Measurements from ENCODE around the gene LEFTY1. TPM values are rescaled to one million over a fixed set of nuclear protein-coding genes. Genes with fewer than 3 reads are reported as not detected.
A peak's percentile ranks its signal among the peaks of the same experiment; 100 is the strongest.

The LEFTY1 gene
- total RNA-seq, 1 donor from 2014 or later, result not detected

DNA sequence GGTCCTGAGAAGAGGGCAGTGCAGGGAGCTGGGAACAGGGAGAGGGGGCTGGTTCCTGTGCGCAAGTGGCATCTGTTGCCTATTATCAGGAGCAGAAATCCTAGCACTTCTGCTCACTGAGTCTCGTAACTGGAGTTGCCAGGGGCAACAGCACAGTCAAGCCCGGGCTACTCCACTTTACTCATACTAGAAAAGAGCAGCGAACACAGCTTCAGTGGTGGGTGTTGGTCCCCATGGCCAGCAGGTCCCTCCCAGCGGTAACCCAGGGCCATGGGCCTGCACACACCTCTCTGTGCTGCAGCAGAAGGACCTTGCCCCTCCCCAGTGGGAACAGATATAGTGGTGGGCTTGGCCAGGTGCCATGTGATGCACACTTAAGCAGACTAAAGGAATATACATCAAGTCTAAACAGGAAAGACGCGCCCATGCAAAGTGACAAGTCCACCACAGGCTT lies 26.6 kb upstream of the LEFTY1 start:
- DNase-seq (ENCODE audit: low spot score), result no peak

DNA sequence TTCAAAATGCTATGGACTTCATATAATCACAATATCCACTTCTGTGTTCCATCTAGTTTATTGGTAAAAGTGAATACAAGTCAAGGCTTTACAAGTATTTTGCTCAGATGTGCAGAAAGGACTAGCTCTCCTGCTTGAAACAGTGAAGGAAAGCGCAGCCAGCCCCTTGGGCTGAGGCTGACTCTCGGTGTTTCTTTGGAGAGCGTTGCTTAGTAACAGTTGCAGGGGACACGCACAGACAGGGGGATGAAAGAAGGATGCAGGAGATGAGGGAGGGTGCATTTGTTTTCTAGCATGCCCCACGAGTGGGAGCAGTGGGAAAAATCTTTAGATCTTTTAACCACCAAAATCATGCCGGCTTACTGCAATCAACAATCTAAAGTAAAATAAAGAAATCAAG lies 26.0 kb upstream of the LEFTY1 start:
- no peak for DNase-seq (ENCODE audit: low spot score)

DNA sequence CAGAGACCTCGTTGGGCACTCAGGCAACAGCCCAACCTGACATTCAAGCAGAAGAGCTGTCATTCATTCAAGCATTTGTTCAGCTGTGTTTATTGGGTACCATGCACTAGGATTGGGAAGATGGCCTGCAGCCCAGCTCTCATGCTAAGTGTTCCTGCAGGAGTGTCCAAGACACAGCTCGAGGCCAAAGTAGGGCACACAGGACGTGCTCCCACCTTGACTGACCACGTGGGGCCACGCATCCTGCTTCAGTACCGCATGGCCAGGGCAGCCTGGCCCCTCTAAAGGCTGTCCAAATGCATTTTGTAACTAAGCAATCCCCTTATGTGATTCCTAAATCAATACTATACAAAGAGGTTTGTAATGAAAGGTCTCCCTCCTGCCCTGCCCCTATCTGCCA lies 25.4 kb upstream of the LEFTY1 start:
- DNase-seq (ENCODE audit: low spot score), result no peak

DNA sequence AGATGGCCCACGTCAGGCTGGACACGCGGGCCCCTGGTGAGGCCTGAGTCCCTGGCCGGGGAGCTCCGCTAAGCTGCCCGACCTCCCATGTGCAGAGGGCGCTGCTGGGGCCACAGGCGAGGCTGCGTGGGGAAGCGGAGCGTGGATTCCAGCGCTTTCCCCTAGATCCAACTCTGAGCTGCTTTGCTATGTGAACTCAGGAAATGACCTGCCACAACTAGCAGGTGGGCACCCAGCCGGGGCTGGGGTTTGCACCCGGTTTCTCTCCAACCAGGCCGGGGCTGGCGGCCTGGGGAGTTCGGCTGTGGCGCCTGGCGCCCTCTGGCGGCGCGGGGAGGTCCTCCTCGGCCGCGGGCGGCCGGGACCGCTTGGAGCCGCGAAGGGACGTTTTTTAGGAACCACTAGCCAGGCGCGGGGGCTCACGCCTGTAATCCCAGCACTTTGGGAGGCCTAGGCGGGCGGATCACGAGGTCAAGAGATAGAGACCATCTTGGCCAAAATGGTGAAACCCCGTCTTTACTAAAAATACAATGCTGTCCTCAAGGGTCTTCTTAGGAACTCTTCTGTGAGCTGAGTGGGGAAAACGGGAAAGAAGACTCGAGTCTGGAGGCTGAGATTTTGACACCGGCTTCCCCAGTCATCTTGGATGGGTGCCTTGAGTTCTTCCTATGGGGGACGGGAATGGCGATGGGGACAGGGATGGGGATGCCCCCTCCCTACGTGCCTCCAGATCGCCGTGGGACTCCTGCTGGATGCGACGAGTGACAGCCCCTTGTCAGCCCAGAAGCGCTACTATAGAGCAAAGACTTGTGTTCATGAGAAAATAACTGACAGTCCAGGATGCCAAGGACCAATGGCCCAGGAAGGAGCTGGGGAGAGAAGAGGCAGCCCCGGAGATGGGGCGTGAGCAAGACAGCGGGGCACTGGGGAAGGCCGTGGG lies 22.5 kb upstream of the LEFTY1 start:
- peak; percentile 93 for DNase-seq (ENCODE audit: low spot score)

DNA sequence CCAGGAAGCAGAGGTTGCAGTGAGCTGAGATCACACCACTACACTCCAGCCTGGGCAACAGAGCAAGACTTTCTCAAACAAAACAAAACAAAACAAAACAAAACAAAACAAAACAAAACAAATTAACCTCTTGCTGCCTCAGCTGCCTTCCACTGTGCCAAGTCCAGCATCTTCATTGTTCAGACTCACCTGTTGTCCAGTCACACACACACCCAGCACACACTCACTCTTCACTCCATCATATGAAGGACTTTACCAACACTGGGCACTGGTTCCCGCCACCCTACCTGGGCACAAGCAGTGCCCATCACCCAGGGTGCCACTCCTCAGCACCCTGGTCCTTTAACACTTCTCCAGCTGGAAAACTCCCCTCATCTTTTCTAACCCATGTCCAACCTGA lies 20.5 kb upstream of the LEFTY1 start:
- no peak for DNase-seq (ENCODE audit: low spot score)

DNA sequence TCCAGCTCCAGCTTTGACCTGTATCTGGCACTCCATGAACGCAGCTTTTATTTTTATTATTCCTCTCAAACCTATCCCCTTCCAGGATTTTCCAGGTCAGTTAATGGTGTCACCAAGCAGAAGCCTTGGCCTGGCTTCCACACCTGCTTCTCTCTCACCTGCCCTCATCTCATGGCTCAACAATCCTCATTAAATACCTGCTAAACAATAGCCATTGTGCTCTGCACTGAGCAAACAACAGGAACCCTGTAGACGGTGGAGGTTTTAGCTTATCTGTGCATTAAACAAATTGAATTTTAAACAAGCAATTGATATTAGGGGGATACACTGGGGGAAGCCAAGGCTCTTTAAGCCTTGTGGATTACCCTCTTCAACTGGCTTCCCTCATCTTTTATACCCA lies 19.8 kb upstream of the LEFTY1 start:
- DNase-seq (ENCODE audit: low spot score), result no peak

DNA sequence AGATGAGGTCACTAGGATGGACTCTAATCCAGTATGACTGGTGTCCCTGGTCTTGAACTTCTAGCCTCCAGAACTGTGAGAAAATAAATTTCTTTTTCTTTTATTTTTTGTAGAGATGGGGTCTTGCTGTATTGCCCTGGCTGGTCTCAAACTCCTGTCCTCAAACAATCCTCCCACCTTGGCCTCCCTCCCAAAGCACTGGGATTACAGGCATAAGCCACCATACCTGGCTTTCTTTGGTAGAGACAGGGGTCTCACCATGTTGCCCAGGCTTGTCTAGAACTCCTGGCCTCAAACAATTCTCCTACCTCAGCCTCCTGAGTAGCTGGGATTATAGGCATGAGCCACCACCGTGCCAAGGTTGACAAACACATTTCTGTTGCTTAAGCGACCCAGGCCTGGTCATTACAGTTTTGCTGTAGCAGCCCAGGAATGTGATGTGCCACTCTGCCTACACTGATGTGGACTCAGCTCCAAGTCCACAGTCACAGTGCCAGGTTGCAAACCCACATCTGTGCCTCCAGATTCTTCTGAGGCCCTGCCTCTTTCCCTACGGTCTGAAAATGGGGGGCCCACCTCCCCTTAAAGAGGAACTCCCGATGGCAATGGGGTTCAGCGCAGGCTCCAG lies 19.2 kb upstream of the LEFTY1 start:
- no peak for DNase-seq (ENCODE audit: low spot score)

DNA sequence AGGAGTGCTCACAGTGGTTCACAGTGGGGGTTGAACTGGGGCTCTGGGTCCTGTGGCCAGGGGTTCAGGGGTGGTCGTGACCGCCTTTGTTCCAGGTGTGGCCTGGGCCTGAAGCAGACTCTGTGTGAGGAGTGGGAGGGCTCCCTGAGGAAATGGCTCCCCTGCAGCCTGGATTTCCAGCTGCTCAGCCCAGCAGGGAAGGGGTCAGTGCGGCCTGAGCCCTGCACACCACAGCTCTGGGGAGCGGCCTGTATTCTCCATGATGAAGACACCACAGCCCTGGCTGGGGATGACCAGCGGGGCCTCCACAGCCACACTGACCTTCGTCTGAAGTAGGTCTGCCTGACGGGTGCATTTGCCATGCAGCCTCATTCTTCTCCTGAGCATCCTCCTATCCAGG lies 18.4 kb upstream of the LEFTY1 start:
- no peak for DNase-seq (ENCODE audit: low spot score)

DNA sequence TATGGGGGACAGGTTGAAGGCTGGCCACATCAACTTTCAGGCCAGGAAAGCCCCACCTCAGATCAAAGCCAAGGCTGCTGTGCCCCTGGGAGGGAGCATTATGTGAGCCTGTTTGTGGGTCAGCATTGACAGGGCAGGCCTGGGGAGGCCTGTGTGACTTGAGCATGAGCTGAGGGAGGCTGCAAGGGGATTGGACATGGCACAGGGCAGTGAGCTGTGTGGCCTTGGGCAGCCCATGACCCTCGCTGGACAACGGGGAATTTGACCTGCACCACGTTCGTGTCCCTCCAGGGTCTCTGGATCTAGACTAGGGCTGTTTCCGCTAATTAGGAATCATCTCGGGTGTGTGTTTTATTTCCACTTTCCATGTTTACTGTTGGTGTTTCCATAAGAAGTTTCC lies 17.5 kb upstream of the LEFTY1 start:
- DNase-seq (ENCODE audit: low spot score), result no peak

DNA sequence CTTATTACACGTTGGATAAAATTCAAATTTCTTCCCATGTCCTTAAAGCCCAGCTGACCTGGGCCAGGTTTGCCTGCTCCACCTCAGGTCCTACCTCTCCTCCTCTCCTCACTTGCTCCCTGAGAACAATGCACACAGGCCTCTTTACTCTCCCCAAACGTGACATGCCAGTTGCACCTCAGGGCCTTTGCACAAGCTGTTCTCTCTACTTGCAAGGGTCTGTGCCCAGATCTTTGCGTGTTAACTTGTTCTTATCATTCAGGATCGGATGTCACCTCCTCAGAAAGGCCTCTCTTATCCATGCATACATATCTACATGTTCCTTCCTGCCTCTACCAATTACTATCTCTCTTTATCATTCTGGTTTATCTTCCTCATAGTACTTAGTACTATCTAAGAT lies 14.7 kb upstream of the LEFTY1 start:
- DNase-seq (ENCODE audit: low spot score), result no peak

DNA sequence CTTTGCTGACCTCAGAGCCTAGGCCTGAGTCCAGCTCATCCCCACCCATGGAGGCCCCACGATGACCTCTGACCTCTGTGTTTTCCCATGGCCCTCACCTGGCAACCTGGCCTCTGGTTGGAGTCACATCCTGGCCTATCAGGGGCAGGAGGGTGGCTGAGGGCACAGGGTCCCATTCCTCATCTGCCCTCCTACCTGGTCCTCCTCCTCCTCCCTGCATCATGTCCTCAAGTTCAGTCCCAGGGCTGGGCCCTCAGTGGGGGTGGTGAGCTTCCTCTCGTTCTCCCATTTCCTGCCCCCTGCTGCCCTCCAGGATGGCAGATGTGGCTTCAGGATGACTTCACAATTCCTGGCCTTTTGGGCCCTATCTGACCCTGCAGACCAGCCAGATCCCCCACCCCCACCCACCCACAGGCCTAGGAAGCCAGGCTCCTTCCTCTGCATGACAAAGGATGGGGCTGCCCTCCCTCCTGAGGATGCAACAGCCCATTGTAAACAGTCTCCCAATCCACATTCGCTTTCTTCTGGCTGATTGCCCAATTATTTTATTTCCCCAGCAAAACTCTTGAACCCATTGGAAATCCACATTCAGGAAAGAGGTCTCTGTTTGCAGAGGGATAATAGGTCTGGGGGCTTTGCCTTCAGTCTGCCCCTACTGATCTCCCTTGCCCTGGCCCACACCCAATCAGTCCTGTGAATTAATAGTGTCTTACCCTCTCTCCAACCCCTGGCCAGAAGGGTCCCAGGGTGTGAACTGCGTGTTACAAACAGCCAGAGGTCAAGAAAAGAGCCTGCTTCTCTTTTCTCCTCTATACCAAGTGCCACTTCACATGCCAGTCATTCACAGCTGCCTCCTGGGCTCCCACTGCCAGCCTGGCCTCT lies 10.3 kb upstream of the LEFTY1 start:
- no peak for DNase-seq (ENCODE audit: low spot score)

DNA sequence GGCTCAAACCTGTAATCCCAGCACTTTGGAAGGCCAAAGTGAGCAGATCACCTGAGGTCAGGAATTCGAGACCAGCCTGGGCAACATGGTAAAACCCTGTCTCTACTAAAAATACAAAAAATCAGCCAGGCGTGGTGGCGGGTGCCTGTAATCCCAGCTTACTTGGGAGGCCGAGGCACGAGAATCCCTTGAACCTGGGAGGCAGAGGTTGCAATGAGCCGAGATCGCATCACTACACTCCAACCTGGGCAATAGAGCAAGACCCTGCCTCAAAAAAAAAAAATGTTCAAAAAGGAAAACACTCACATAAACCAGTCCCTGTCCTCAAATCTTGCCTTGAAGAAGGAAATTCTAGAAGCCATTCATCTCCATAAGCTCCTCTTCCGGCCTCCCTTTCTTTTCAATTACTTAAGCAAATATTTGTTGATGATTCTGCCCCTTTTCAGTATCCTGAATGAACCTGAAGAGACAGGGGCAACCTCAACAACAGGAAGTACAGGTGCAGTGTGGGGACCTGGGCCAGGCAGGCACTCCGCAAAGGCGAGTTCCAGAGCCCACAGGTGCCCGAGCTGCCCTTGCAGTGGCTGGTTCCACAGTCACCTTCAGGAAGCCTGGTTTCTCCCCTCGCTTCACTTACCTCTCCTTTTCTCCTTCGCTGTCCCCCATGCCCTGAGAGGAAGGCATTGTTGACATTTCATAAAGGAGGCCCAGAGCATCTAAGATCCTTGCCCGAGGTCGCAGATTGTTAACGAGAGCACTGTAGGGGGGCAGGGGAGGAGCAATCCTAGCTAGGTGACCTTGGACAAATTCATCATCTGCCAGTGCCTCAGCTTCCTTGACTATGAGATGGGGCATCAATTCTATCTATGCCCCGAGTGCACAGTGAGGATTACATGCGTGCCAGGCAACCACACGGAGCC lies 8.9 kb upstream of the LEFTY1 start:
- DNase-seq (ENCODE audit: low spot score), result no peak

DNA sequence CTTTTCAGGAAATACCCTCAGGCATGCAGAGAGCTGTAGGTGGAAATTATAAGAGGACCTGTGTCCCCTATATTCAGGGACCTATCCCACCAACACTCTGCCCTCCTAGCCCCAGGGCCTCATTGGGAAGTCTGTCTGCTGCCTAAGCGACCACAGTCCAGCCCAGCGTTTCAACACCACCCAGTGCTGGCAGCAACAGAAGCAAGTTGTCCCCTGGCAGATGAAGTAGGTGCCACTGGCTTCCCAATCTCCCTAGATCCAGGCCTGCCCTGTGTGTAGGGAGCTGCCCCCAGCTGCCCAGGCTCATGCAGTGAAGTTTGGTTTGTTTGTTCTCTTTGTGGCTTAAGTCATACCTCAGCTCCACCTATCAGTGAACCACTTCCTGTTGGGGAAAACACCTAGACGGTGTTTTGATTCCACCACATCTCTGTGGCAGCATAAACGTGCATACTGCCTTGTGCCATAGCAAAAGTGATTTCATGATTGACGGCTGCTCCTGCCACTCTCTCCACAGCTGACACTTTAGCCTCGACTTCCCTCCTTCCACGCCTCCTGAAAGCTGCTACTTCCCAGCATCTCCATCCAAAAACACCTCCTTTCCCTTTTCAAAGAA lies 8.1 kb upstream of the LEFTY1 start:
- no peak for DNase-seq (ENCODE audit: low spot score)

DNA sequence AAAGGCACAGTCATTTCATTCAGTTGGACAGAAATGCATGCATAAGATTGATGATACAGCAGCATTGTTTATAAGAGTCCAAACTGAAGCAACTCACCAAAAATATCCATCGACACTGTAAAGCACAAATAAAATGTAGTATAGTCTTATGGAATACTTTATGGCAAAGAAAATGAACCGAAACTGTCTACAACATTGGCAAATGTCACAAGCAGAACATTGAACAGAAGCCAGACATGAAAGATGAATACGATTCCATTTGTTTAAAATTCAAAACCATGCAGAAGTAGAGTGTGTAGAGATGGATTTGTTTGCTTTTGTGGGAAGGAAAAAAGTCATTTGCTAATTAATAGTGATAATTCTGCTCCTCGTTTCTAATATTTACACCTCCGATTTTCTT lies 7.5 kb upstream of the LEFTY1 start:
- DNase-seq (ENCODE audit: low spot score), result no peak

DNA sequence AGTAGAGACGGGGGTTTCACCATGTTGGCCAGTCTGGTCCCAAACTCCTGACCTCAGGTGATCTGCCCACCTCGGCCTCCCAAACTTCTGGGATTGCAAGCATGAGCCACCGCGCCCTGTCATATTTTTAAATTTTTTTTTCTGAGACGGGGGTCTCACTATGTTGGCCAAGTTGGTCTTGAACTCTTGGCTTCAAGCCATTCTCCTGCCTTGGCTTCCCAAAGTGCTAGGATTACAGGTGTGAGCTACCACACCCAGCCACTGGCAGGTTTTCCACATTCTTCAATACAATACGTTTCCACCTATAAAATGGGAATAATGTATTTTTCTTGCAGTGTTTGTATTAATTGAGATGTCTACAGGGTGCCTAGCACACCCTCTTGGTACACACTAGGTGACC lies 3.4 kb upstream of the LEFTY1 start:
- DNase-seq (ENCODE audit: low spot score), result no peak

DNA sequence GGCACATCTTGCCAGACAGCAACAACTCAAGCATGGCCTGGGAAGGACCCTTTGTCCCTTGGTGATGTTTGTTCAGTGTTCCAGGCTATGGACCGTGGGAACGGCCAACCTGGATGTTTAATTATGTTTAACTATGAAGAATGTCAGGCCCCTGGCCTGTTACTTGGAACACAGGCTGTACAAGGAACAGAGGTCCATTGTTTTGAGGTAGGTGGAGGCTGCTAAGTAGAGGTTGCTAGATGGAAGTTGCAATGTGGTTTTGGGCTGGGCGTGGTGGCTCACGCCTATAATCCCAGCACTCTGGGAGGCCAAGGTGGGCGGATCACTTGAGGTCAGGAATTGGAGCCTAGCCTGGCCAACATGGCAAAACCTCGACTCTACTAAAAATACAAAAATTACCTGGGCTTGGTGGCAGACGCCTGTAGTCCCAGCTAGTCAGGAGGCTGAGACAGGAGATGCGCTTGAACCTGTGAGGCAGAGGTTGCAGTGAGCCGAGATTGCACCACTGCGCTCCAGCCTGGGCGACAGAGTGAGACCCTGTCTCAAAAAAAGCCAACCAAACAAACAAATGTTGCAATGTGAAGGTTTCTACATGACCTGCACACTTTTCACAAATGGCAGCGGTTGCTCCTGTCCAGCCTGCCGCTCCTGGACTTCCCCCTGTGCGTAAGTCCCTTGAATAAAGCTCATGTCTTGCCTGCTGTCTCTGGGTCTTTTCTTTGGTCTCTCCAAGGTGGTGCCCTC lies 2.5 kb upstream of the LEFTY1 start:
- DNase-seq (ENCODE audit: low spot score), result no peak

DNA sequence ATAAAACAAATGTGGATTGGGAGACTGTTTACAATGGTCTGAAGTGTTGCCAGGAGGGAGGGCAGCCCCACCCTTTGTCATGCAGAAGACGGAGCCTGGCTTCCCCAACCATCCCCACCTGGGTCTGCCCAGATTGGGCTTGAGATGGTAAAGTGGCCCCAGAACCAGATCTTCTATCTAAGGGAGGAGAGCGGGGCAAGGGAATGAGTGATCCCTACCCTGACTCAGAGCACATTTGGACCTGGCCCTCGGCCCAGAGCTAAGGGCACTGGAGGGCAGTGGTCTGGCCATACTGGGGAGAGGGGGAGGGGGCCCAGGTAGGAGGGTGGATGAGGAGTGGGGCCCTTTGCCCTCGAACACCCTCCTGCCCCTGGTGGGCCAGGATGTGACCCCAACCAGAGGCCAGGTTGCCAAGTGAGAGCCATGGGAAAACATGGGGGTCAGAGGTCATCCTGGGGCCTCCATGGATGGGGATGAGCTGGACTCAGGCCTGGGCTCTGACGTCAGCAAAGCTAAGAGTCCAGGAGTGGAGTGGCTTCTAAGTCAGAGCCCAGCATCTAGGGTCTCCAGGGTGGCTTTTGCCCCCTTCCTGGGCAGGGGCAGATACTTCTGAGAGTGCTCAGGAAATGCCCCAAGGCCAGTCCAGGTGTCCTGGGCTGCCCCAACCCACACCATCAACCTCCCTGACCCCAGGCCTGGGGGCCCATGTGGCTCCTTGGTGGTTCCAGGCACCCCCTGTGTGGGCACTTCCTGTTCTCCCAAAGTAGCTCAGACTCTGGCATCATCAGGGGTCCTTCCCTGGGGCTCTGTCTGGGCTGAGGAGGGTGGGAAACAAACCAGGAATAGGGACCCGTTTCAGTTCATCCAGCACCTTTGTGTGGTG lies 1.6 kb upstream of the LEFTY1 start:
- no peak for DNase-seq (ENCODE audit: low spot score)

DNA sequence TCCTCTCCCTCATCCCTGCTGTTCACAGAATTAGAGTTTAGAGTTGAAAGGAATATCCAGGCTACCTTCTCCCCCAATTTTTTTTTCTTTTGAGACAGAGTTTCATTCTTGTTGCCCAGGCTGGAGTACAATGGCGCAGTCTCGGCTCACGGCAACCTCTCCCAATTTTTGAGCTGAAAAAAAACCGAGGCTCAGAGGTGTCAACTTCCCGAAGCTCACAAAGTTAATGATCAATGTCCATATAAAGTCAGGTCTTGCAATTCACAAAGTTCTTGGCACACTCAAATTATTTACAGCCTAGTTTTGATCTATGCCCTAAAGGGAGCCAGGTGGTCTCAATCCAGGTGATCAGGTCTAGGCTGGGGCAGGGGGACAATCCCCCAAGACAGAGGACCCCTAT lies 797 bp upstream of the LEFTY1 start:
- DNase-seq (ENCODE audit: low spot score), result no peak
